KMS-11 (cell line): ENCODE measurements around the gene GAK.

Experiments used
- H2AFZ ChIP-seq: fragments of 200-600 bp; sonication (generic); 2 replicates; pipeline ENCODE4 v1.6.1; 2016; ENCODE audit warnings: antibody characterized with exemption, mixed run types, low read depth
- H3K27ac ChIP-seq: fragments of 200-600 bp; sonication (generic); 2 replicates; pipeline ENCODE4 v1.6.1; 2016; ENCODE audit warnings: mild to moderate bottlenecking, mixed run types
- H3K27me3 ChIP-seq: fragments of 200-600 bp; sonication (generic); 2 replicates; pipeline ENCODE4 v1.6.1; 2017; ENCODE audit warnings: mild to moderate bottlenecking, low read depth, mixed run types, moderate library complexity; ENCODE audit not compliant: insufficient read depth
- H3K36me3 ChIP-seq: fragments of 200-600 bp; sonication (generic); 2 replicates; pipeline ENCODE4 v1.6.1; 2017; ENCODE audit warnings: mild to moderate bottlenecking, mixed run types; ENCODE audit not compliant: insufficient read depth
- H3K4me1 ChIP-seq: fragments of 200-600 bp; sonication (generic); 2 replicates; pipeline ENCODE4 v1.6.1; 2016; ENCODE audit warnings: mild to moderate bottlenecking, low read depth, mixed run types; ENCODE audit not compliant: poor library complexity, severe bottlenecking
- H3K4me2 ChIP-seq: fragments of 200-600 bp; sonication (generic); 2 replicates; pipeline ENCODE4 v1.7.0; 2016; ENCODE audit warnings: mild to moderate bottlenecking, mixed run types
- H3K4me3 ChIP-seq: fragments of 200-600 bp; sonication (generic); IDR thresholded peaks from 2 replicates; pipeline ENCODE4 v1.6.1; 2017; ENCODE audit warnings: low read depth, low read length, mixed read lengths; ENCODE audit not compliant: insufficient read depth
- H3K79me2 ChIP-seq: fragments of 200-600 bp; sonication (generic); 2 replicates; pipeline ENCODE4 v1.6.1; 2016; ENCODE audit warnings: low read depth, mixed run types; ENCODE audit not compliant: insufficient read depth
- H3K9ac ChIP-seq: fragments of 200-600 bp; sonication (generic); 2 replicates; pipeline ENCODE4 v1.6.1; 2016; ENCODE audit warnings: mild to moderate bottlenecking, mixed run types
- H4K20me1 ChIP-seq: fragments of 200-600 bp; sonication (generic); 2 replicates; pipeline ENCODE4 v1.6.1; 2016; ENCODE audit warnings: mild to moderate bottlenecking, mixed run types; ENCODE audit not compliant: insufficient read depth
- CTCF ChIP-seq: fragments of 200-600 bp; sonication (generic); conservative IDR thresholded peaks from 2 replicates; pipeline ENCODE4 v1.6.1; 2017; ENCODE audit warnings: low read depth, mild to moderate bottlenecking, antibody characterized with exemption, low read length, moderate library complexity, mixed read lengths

GAK gene

GRCh38 chr4:859496-859895, 72.6 kb downstream of the GAK start:
- H3K36me3 ChIP-seq: no peaks in the 10 kb centered on the region
- no peak for TF ChIP-seq CTCF
- no peak overlapping the region for H3K9ac ChIP-seq

GRCh38 chr4:858831-859451, 73.2 kb downstream of the GAK start:
- no peaks in the 10 kb centered on the region for H4K20me1 ChIP-seq
- H2AFZ ChIP-seq: no peak overlapping the region
- no peaks in the 10 kb centered on the region for H3K27me3 ChIP-seq
- TF ChIP-seq CTCF: no peak
- H3K4me1 ChIP-seq: no peaks in the 10 kb centered on the region
- H3K36me3 ChIP-seq: no peaks in the 10 kb centered on the region
- H3K9ac ChIP-seq: no peak overlapping the region
- H3K79me2 ChIP-seq: no peaks in the 10 kb centered on the region
- no peak overlapping the region for H3K4me3 ChIP-seq
- H3K27ac ChIP-seq: no peak overlapping the region
- no peak overlapping the region for H3K4me2 ChIP-seq

More at GRCh38 chr4:859496-859895, 72.6 kb downstream of the GAK start:
- Histone ChIP-seq H2AFZ (no peak overlapping the region), H3K27ac (no peak overlapping the region), H3K79me2 (no peaks in the 10 kb centered on the region), H3K4me1 (no peaks in the 10 kb centered on the region), H4K20me1 (no peaks in the 10 kb centered on the region), H3K4me2 (no peak overlapping the region), H3K27me3 (no peaks in the 10 kb centered on the region), H3K4me3 (no peak overlapping the region)

- H3K27ac ChIP-seq: no peak overlapping the region
- H3K9ac ChIP-seq: no peak overlapping the region
- H3K36me3 ChIP-seq: no peaks in the 10 kb centered on the region
- no peaks in the 10 kb centered on the region for H3K4me1 ChIP-seq
- no peak overlapping the region for H3K4me3 ChIP-seq
- no peaks in the 10 kb centered on the region for H4K20me1 ChIP-seq
- TF ChIP-seq CTCF: no peak
- no peaks in the 10 kb centered on the region for H3K27me3 ChIP-seq
- no peaks in the 10 kb centered on the region for H3K79me2 ChIP-seq
- no peak overlapping the region for H2AFZ ChIP-seq
- H3K4me2 ChIP-seq: no peak overlapping the region
These were observed 74.1 kb downstream of the GAK start for GRCh38 chr4:858041-858481.

- no peak overlapping the region for H3K4me2 ChIP-seq
These were observed 74.7 kb downstream of the GAK start for GRCh38 chr4:857461-857860.

More at GRCh38 chr4:857461-857860, 74.7 kb downstream of the GAK start:
- no peak for TF ChIP-seq CTCF
- H3K27ac ChIP-seq: no peak overlapping the region
- H3K4me1 ChIP-seq: no peaks in the 10 kb centered on the region
- no peak overlapping the region for H2AFZ ChIP-seq
- H3K36me3 ChIP-seq: no peaks in the 10 kb centered on the region
- H3K27me3 ChIP-seq: no peaks in the 10 kb centered on the region
- no peak overlapping the region for H3K4me3 ChIP-seq
- H4K20me1 ChIP-seq: no peaks in the 10 kb centered on the region
- H3K9ac ChIP-seq: no peak overlapping the region
- H3K79me2 ChIP-seq: no peaks in the 10 kb centered on the region
